A549 (cell line): ENCODE results near the gene PTPRA. TPM values are rescaled to one million over a fixed set of nuclear protein-coding genes. Genes with fewer than 3 reads are reported as not detected.

Experiments
- ATAC-seq, 2 experiments: fragments of 200-7000 bp in 1 of 2; fragments of >200 bp in 1 of 2; cut with Nextera tagmentation in 1 of 2; cut with Tn5 transposase in 1 of 2; 3 replicates each; pipeline versions ENCODE4 v1.8.0 to v1.9.1; 2018 to 2020; ENCODE audit warnings: mild to moderate bottlenecking in 1 of 2, moderate library complexity in 1 of 2
- CTCF ChIA-PET: fragments of 300-600 bp; sonication (Branson Sonifier 250); formaldehyde crosslinking; extraction: SDS; loops from one replicate; lab custom pipeline; 2021; ENCODE audit warnings: antibody characterized with exemption, inconsistent platforms; lab: Yijun Ruan, JAX
- POLR2A ChIA-PET: fragments of 350-600 bp; formaldehyde crosslinking; extraction: SDS; loops from one replicate; lab custom pipeline; 2021; ENCODE audit warnings: antibody characterized with exemption, inconsistent platforms; lab: Yijun Ruan, JAX
- DNase-seq, 2 experiments: peaks; one replicate each; pipeline versions ENCODE4 v3.0.0 to v3.0.0-alpha.2; 2011 to 2016; ENCODE audit warnings: low read depth in 1 of 2, low spot score in 1 of 2
- FAIRE-seq: peaks from 2 replicates; lab custom pipeline; 2011; peaks lifted over from hg19 to GRCh38; lab: Jason Lieb, UNC
- H3K27ac ChIP-seq, 2 experiments: fragments of >200 bp; sonication (Bioruptor Twin); formaldehyde crosslinking; 3 replicates each; pipeline ENCODE4 v1.5.1; 2016 to 2017
- H3K4me1 ChIP-seq: fragments of >200 bp; sonication (Bioruptor Twin); formaldehyde crosslinking; 3 replicates; pipeline ENCODE4 v1.6.1; 2016
- H3K4me2 ChIP-seq: fragments of >200 bp; sonication (Bioruptor Twin); formaldehyde crosslinking; 3 replicates; pipeline ENCODE4 v1.6.1; 2016
- H3K4me3 ChIP-seq: fragments of >200 bp; sonication (Bioruptor Twin); formaldehyde crosslinking; 3 replicates; pipeline ENCODE4 v1.5.1; 2016
- H3K9me3 ChIP-seq: fragments of >200 bp; sonication (Bioruptor Twin); formaldehyde crosslinking; 3 replicates; pipeline ENCODE4 v1.6.1; 2016
- ATOH8 ChIP-seq: fragments of 250-450 bp; sonication (Bioruptor Pico); IDR thresholded peaks from 2 replicates; pipeline ENCODE4 v1.5.0; 2020; ENCODE audit warnings: low read depth, mild to moderate bottlenecking, moderate library complexity
- CBX2 ChIP-seq: fragments of 200-600 bp; sonication (generic); IDR thresholded peaks from 2 replicates; pipeline ENCODE4 v1.6.1; 2016; ENCODE audit warnings: low read depth, mild to moderate bottlenecking, borderline replicate concordance
- EHMT2 ChIP-seq: fragments of 200-600 bp; sonication (generic); IDR thresholded peaks from 2 replicates; pipeline ENCODE4 v1.6.1; 2016; ENCODE audit warnings: antibody characterized with exemption, low read depth, mild to moderate bottlenecking, moderate library complexity
- ELK1 ChIP-seq: fragments of 150-350 bp; IDR thresholded peaks from 2 replicates; pipeline ENCODE4 v1.6.1; 2014; ENCODE audit warnings: low read depth, mild to moderate bottlenecking, low read length
- FOSL2 ChIP-seq, 2 experiments: fragments of 450-650 bp in 1 of 2; fragments of >200 bp in 1 of 2; sonication (Bioruptor Twin) in 1 of 2; formaldehyde crosslinking; IDR thresholded peaks; 2 replicates each; pipeline versions ENCODE4 v1.5.0 to v1.6.1; 2016 to 2020; ENCODE audit warnings: mild to moderate bottlenecking in 1 of 2, moderate library complexity in 1 of 2
- GATA3 ChIP-seq: IDR thresholded peaks from 2 replicates; pipeline ENCODE4 v1.6.1; 2012; ENCODE audit warnings: borderline replicate concordance
- HES2 ChIP-seq: fragments of >200 bp; sonication (Bioruptor Twin); formaldehyde crosslinking; IDR thresholded peaks from 2 replicates; pipeline ENCODE4 v1.6.1; 2016
- KDM1A ChIP-seq: fragments of 200-600 bp; sonication (generic); IDR thresholded peaks from 2 replicates; pipeline ENCODE4 v1.6.1; 2016; ENCODE audit warnings: low read depth, mild to moderate bottlenecking
- MAFK ChIP-seq: fragments of 450-650 bp; IDR thresholded peaks from 2 replicates; pipeline ENCODE4 v1.6.1; 2014; ENCODE audit not compliant: partially characterized antibody
- MAZ ChIP-seq: fragments of 150-350 bp; IDR thresholded peaks from 2 replicates; pipeline ENCODE4 v1.6.1; 2014; ENCODE audit warnings: antibody characterized with exemption, low read depth, low read length, borderline replicate concordance
- NPAS2 ChIP-seq: fragments of 250-450 bp; sonication (Bioruptor Pico); IDR thresholded peaks from 2 replicates; pipeline ENCODE4 v1.8.0; 2022; ENCODE audit warnings: mild to moderate bottlenecking, moderate library complexity, borderline replicate concordance
- PHF8 ChIP-seq: fragments of 200-600 bp; sonication (generic); IDR thresholded peaks from 2 replicates; pipeline ENCODE4 v1.6.1; 2016; ENCODE audit warnings: low read depth, mild to moderate bottlenecking, antibody characterized with exemption, moderate library complexity, borderline replicate concordance
- POLR2A ChIP-seq: IDR thresholded peaks from 2 replicates; pipeline ENCODE4 v1.6.1; 2012; ENCODE audit warnings: mild to moderate bottlenecking, low read length
- RAD21 ChIP-seq, 2 experiments: fragments of >200 bp in 1 of 2; sonication (Bioruptor Twin) in 1 of 2; formaldehyde crosslinking in 1 of 2; IDR thresholded peaks in 1 of 2; conservative IDR thresholded peaks in 1 of 2; 2 replicates in 1 of 2; 3 replicates in 1 of 2; pipeline ENCODE4 v1.6.1; 2012 to 2018; ENCODE audit warnings: inconsistent platforms in 1 of 2
- RARB ChIP-seq: fragments of 250-450 bp; sonication (Bioruptor Pico); IDR thresholded peaks from 2 replicates; pipeline ENCODE4 v1.8.0; 2021; ENCODE audit warnings: mild to moderate bottlenecking, moderate library complexity
- RNF2 ChIP-seq: fragments of 200-600 bp; sonication (generic); IDR thresholded peaks from 2 replicates; pipeline ENCODE4 v1.6.1; 2016; ENCODE audit warnings: low read depth, mild to moderate bottlenecking, antibody characterized with exemption, moderate library complexity, borderline replicate concordance
- TFCP2L1 ChIP-seq: fragments of 250-450 bp; sonication (Bioruptor Pico); IDR thresholded peaks from 2 replicates; pipeline ENCODE4 v1.5.0; 2021; ENCODE audit warnings: mild to moderate bottlenecking
- TP53 ChIP-seq: fragments of 250-450 bp; sonication (Bioruptor Pico); IDR thresholded peaks from 2 replicates; pipeline ENCODE4 v1.5.0; 2021; ENCODE audit warnings: mild to moderate bottlenecking, moderate library complexity
- ZC3H11A ChIP-seq: fragments of 450-650 bp; IDR thresholded peaks from 2 replicates; pipeline ENCODE4 v1.6.1; 2014; ENCODE audit warnings: antibody characterized with exemption, mild to moderate bottlenecking
- ZFP36 ChIP-seq: fragments of 450-650 bp; IDR thresholded peaks from 2 replicates; pipeline ENCODE4 v1.6.1; 2014; ENCODE audit warnings: borderline replicate concordance; ENCODE audit not compliant: partially characterized antibody
- ZSCAN20 ChIP-seq: fragments of 250-450 bp; sonication (Bioruptor Pico); IDR thresholded peaks from 2 replicates; pipeline ENCODE4 v1.8.0; 2022; ENCODE audit warnings: mild to moderate bottlenecking, moderate library complexity
- WGBS: methylation state at CpG from one replicate; pipeline ENCODE4 v1.1.6; 2017; ENCODE audit errors: missing lambda C conversion rate; 5-methylcytosine and 5-hydroxymethylcytosine counted together
- polyA plus RNA-seq, 4 experiments: library from polyadenylated mRNA; depleted of rRNA in 3 of 4; stranded (reverse); fragments of >200 nt; fragmentation: RNase III in 1 of 4; extraction: RNeasy Plus Mini Kit Qiagen cat#74134 plus additional on column Dnase treatment in 1 of 4; gene quantifications; 2 replicates in 3 of 4; 3 replicates in 1 of 4; pipeline ENCODE4 v1.2.3, GENCODE V29; 2011 to 2017

The PTPRA gene
- polyA plus RNA-seq, 2 of the 4 experiments (the other 2 are of a cell fraction): 29.2 to 83.2 TPM

- no peaks in the 10 kb centered on the region for H3K9me3 ChIP-seq
- 57% methylated on average over 4 of the region's 4 CpGs for WGBS
- CTCF ChIA-PET: interaction anchor here (0.7 to 2.9 kb wide), 3 partner anchors 17 to 47 kb away, joined by 3 to 25 read pairs (median 5); no protein-coding TSS in a partner anchor
- no peak overlapping the region for H3K4me3 ChIP-seq
- TF ChIP-seq ZSCAN20: no peak
- no peak for DNase-seq
- POLR2A ChIA-PET: no interaction called here
- ATAC-seq: no peak
- FAIRE-seq: no peak
- H3K4me2 ChIP-seq: no peak overlapping the region
- H3K4me1 ChIP-seq: peaks cover 24% of the 10 kb centered on the region
- H3K27ac ChIP-seq: no peak overlapping the region
These were observed 197.4 kb downstream of the PTPRA start for GRCh38 chr20:3070725-3071124.

- Histone ChIP-seq H3K4me3 (no peak overlapping the region), H3K4me1 (peaks cover 20% of the 10 kb centered on the region), H3K27ac (no peak overlapping the region), H3K9me3 (no peaks in the 10 kb centered on the region), H3K4me2 (no peak overlapping the region)
- TF ChIP-seq ZFP36 (no peak), ZC3H11A (no peak), HES2 (no peak), KDM1A (no peak), ATOH8 (CRISPR knock-in tag) (no peak), TFCP2L1 (no peak), TP53 (CRISPR knock-in tag) (no peak), MAFK (no peak), NPAS2 (CRISPR knock-in tag) (no peak), POLR2A (no peak), MAZ (no peak), GATA3 (no peak), RNF2 (no peak), EHMT2 (no peak), RAD21 (conservative IDR thresholded peaks at IDR 0.05 in 1 of 2, IDR thresholded peaks at IDR 0.05 in 1 of 2) (no peak), PHF8 (no peak), ELK1 (no peak), FOSL2 (IDR thresholded peaks at IDR 0.05) (no peak), FOSL2 (CRISPR knock-in tag; IDR thresholded peaks at IDR 0.05) (no peak), RARB (CRISPR knock-in tag) (no peak)
- CTCF ChIA-PET: interaction anchor here (0.6 kb wide), 1 partner anchor 18 kb away, joined by 4 read pairs; no protein-coding TSS in a partner anchor
- 82% methylated on average over 16 of the region's 16 CpGs for WGBS
- ATAC-seq (no peak), DNase-seq (no peak), FAIRE-seq (no peak)
- POLR2A ChIA-PET: no interaction called here
These were observed 198.0 kb downstream of the PTPRA start for GRCh38 chr20:3071266-3071609.

- CTCF ChIA-PET: interaction anchor here (0.6 to 6.4 kb wide), 2 partner anchors 18 to 19 kb away, joined by 4 to 45 read pairs; no protein-coding TSS in a partner anchor
- no peak within 1 kb of the TSS for H3K4me2 ChIP-seq
- no peak for FAIRE-seq
- TF ChIP-seq TP53 (CRISPR knock-in tag) (no peak), CBX2 (no peak)
- POLR2A ChIA-PET: no interaction called here
- WGBS: 90% methylated on average over 85 of the region's 95 CpGs
- peaks cover 14% of the 10 kb centered on the region for H3K4me1 ChIP-seq
- no peaks in the 10 kb centered on the region for H3K9me3 ChIP-seq
- H3K27ac ChIP-seq: no peak within 1 kb of the TSS
- no peak within 1 kb of the TSS for H3K4me3 ChIP-seq
- ATAC-seq: no peak
- DNase-seq: no peak
These were observed 198.6 kb downstream of the PTPRA start, which contains the start of gene OXT for GRCh38 chr20:3071610-3072529. Gene OXT, plus strand, starts transcription at chr20:3071620. Its CDS starts 36 bp downstream, at chr20:3071656.
